HG03139 (cell line): ENCODE results near the gene MMADHC.
"Not testable (repeated sequence)": the region's sequence is repeated elsewhere in the genome, so short reads cannot be mapped to it uniquely, and the experiment has no call there.

Experiments used
- ATAC-seq: cut with Tn5 transposase; IDR thresholded peaks from one replicate; pipeline ENCODE4 v1.9.1; 2021; ENCODE audit not compliant: unreplicated experiment

The MMADHC gene

DNA sequence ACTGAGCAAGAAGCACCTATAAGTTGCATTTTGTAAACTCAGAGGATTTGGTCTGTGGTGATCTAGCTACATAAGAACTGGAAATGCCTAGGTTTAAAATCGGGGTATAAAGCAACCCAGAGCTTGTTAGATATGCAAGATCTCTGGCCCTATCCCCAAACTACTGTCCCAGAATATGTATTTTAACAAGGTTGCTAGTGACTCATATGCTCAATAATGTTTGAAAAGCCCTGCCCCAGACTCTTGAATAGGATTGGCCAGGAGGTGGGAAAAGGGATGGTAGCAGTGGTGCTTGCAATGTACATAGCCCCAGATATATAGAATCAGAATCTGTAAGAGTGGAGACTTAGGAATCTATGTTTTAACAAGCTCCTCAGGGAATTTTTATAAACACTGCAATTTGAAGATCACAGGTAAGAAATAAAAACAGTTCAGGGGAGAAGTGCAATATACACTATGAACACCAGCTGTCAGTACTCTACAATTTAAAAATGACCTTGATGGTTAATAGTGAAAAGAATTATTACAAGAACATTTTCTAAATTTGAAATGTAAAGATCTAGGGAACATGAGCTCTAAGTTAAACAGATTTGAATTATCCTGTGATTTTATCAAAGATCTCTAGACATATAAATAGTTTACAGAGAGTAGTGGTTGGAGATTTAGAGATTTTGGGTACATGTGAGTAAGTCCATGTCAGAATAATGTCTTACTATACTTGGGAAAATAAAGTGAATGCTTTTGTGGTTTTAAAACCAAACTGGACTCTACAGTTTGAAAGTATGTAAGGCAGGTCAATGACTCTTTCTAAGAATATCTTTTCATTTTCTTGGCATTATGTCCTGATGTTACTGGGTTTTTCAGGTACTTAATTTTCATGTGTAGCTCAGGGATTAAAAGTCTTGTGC is 7.7 kb upstream of the MMADHC start:
- no peak for ATAC-seq

DNA sequence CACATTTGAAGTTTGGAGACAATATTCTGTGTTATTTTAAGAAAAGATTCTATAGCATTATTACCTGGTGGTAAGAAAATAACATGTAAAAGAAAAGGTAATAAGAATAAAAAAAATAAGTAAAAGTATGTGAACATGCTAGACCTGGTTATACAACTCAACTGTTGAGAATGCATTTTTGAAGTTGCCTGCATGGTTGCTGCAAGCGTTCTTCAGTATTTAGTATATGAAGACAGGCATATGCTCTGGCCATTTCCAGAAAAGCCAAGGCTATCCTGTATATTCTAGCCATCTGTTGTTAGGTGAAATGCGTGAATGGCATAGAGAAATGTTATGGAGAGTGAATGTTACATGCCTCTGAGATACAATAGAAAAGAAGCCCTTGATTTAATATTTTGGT is 6.8 kb upstream of the MMADHC start:
- ATAC-seq, result no peak

- ATAC-seq, result peak; percentile 20
Observed at GRCh38 chr2:149587950-149588487, 444 bp upstream of the MMADHC start.

GRCh38 chr2:149586898-149587219 is 716 bp downstream of the MMADHC start:
- ATAC-seq, result no peak

GRCh38 chr2:149586063-149586462 is 1.5 kb downstream of the MMADHC start:
- ATAC-seq, result no peak

- no peak for ATAC-seq
Observed at GRCh38 chr2:149585166-149585885, 2.2 kb downstream of the MMADHC start.

DNA sequence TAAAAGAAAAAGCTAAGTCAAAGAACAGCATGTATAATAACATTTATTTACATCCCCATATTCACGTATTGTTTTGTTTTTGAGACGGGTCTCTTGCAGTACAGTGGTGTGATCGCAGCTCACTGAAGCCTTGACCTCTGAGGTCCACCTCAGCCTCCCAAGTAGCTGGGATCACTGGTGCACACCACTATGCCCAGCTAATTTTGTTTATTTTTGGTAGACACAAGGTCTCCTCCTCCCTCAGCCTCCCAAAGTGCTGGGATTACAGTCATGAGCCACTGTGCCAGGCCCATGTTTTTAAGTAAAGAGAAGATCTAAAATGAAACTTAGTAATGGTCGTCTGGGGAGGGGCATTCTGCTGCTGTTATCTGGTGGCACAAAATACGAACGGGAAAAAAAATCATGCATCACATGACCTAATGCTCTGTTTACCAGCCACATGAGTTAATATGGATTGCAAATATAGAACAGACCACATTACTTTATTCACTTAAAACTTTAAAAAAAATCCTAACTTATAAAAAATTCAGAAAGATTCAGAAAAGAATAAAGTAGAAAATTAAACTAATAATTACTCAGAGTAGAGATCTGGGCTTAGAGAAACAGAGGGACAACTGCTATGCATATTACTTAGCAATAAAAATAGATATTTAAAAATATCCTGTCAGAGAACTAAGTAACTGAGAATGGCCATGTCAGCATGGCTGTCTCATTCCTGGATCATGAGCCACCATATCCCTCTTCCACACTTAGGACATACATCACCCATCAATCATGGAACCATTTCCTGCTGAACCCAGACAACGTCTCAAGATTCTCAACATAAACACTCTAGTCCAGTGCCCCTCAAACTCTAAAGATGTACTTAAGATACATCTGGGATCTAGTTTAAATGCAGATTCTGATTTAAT is 7.3 kb downstream of the MMADHC start:
- no peak for ATAC-seq

DNA sequence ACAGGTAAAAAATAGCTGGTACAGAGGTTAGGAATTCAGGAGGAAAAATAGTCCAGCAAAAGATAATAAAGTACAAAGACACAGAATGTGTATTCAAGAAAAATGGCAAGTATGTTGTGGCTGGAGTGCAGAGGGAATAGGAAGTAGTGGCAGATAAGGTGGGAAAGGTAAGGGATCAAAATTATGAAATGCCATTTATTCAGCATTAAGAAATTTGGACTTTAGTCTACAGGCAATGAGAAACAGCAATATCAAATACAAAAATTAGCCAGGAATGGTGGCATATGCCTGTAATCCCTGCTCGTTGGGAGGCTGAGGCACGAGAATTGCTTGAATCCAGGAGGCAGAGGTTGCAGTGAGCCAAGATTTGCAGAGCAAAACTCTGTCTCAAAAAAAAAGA is 10.3 kb downstream of the MMADHC start:
- no peak for ATAC-seq

DNA sequence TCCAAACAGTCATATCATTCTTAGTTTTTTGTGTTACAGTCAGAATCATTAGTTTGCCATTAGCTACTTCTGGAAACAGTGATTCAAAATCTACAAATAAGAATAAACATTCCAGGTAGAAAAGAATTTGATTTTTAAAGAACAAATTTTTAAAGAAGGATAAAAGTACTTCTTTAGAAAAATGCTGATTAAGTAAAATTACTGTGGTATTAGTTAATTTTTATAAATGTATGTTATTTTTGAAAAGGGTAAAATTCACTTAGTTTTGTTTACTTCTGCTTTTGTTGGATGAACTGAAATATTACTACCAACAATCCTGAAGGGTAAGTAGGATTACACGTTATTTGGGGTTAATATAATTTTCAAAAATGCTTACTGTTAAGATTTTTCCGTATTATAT is 11.8 kb downstream of the MMADHC start:
- ATAC-seq, result no peak

- ATAC-seq, result no peak
Observed at GRCh38 chr2:149575277-149575676, 12.3 kb downstream of the MMADHC start.

DNA sequence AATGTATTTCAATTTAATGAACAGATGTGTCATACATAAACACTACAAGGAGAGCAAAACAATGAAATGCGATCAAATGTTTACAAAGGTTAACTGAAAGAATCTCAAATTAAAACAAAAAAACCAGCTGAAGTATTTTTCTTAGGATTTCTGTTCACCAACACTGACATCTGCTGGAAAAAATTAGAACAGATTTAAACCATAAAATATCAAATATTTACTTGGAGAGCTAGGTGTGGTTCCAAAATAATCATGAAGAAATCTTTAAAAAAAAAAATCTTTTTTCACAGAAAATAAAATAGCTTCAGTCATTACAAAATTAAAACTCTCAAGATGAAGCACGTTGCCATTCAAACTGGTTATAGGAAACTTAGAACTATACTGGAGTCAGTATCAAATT is 13.8 kb downstream of the MMADHC start:
- ATAC-seq, result no peak

DNA sequence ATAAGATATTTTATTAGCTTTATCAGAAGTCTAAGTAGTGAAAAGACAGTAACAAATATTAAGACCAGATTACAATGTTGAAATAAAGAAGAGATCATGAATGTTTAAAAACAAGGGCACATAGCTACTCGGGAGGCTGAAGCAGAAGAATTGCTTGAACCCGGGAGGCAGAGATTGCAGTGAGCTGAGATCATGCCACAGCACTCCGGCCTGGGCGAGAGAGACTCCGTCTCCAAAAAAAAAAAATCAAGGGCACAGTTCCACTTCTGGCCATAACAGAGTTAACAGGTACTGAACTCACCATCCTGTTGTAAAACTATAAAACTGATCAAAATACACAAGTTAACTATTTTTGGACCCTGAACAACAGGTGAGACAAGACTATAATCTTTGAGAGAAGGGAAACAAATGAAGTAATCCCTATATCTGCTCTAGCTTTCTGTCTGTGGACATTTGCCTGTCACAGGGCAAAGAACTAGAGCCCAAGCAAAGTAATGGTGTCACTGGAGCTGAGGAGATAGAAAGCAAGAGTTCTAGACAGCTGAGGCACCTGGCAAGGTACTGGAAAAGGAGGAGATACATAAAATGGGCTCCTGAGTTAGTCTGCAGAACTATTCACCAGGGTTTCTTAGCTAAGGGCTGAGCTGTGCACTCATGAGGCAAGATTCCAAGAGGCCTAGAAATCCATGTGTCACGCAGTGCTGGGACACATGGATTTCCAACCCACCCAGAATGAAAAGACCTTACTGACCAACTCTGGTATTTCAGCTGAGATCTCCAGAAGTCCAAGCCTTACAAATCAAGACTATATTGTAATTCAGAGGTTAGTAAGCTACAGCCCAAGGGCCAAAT is 15.2 kb downstream of the MMADHC start:
- no peak for ATAC-seq

DNA sequence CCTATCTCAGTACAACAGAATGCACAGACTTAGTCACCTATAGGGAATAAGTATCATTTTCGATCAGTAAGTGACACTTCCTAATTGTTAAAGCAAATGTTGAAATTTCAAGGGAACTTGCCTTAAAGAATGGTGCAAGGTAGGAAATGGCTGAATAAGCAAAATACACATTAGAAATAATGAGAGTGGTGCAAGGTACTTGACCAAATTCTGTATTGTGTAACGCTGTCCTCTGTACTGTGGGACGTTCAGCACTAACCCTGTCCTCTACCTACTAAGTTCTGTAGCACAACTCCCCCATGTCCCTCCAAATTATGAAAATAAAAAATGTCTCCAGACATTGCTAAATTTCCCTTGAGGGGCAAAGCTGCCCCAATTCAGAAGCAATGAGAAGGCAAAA is 19.4 kb downstream of the MMADHC start:
- ATAC-seq, result no peak

DNA sequence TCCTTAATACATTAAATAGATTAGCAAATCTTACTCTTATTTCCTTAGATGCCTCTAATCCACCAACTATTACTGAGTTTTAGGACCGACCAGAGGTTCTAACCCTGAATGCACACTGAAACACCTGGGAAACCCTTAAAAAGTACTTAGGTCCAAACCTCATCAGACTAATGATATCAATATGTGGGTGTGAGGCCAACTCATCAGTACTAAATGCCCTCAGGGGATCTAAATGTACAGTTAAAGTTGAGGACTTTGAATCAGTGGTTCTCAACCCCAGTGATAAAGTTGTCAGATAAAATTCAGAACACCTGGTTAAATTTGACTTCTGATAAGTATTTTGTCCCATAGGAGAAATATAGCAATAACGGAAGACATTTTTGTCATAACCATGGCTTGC is 20.9 kb downstream of the MMADHC start:
- ATAC-seq, result no peak

DNA sequence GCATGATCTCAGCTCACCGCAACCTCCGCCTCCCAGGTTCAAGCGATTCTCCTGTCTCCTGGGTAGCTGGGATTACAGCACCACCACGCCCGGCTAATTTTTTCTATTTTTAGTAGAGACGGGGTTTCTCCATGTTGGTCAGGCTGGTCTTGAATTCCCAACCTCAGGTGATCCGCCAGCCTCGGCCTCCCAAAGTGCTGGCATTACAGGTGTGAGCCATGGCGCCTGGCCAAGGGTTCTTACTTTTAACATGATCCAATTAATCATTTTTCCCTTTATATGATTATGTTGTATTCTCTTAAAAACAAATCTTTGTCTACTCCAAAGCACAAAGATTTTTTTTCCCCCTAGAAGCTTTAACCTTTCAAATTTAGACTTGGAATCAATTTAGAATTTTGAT is 21.9 kb downstream of the MMADHC start:
- not testable (repeated sequence) for ATAC-seq

DNA sequence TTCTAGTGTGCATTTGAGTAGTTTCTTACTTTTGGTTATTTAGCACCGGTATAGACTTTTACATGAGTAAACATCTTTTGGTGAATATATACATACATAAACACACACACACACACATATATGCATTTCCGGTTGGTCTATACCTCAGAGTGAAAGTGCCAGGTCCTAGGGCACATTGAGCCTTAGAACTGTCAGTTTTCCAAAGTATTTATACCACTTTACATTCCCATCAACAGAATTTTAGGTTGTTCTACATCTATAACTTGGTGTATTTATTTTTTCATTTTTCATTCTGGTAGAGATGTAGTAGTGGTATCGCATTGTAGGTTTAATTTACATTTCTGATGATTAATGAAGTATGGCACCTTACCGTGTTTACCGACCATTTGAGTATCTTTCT is 22.6 kb downstream of the MMADHC start:
- no peak for ATAC-seq

DNA sequence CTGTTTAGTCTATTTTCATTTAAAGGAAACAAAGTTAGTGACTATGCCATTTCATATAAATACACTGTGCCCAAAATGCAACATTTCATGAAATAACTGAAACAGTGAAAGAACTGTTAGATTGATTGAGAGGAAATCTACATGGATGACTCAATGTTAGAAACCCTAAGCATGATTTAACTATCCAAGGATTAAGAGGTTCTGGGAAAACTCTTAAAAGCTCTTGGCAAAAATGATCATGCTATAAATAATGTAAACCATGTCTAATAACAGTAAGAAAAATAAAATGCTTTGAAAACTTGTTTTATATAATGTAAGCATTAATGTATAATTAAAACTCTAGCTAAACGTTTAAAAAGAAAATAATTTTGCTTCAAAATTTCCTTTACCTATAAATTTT is 23.5 kb downstream of the MMADHC start:
- no peak for ATAC-seq

- peak; percentile 58 for ATAC-seq
Observed at GRCh38 chr2:149562324-149562723, 25.3 kb downstream of the MMADHC start.

- no peak for ATAC-seq
Observed at GRCh38 chr2:149561309-149561926, 26.2 kb downstream of the MMADHC start.
